ENCODE data around the gene LRP3. TPM values are rescaled to one million over a fixed set of nuclear protein-coding genes. Genes with fewer than 3 reads are reported as not detected.

LRP3 gene
- total RNA-seq, 6 donors from 2014 or later, result 8.2 to 29.7 (median 19.0) TPM

- peaks cover 0 to 29% (median 22%) of the 10 kb centered on the region in 4 donors for H3K27me3 ChIP-seq
- no peaks in the 10 kb centered on the region for H3K36me3 ChIP-seq
- 94 to 97% methylated on average over 1 of the region's 1 CpG for WGBS, 2 donors
- no peak overlapping the region for H3K4me3 ChIP-seq
- DNase-seq (no peak), ATAC-seq (ENCODE audit: low FRiP score in 2 of 2) (no peak)
- no peak overlapping the region for H3K27ac ChIP-seq
- peaks cover 18 to 24% (median 20%) of the 10 kb centered on the region in 4 donors for H3K4me1 ChIP-seq
- H3K9me3 ChIP-seq, result peaks cover 8 to 20% (median 18%) of the 10 kb centered on the region in 4 donors
- TF ChIP-seq, protein P1, sequence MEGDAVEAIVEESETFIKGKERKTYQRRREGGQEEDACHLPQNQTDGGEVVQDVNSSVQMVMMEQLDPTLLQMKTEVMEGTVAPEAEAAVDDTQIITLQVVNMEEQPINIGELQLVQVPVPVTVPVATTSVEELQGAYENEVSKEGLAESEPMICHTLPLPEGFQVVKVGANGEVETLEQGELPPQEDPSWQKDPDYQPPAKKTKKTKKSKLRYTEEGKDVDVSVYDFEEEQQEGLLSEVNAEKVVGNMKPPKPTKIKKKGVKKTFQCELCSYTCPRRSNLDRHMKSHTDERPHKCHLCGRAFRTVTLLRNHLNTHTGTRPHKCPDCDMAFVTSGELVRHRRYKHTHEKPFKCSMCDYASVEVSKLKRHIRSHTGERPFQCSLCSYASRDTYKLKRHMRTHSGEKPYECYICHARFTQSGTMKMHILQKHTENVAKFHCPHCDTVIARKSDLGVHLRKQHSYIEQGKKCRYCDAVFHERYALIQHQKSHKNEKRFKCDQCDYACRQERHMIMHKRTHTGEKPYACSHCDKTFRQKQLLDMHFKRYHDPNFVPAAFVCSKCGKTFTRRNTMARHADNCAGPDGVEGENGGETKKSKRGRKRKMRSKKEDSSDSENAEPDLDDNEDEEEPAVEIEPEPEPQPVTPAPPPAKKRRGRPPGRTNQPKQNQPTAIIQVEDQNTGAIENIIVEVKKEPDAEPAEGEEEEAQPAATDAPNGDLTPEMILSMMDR (IDR thresholded peaks at IDR 0.05), result no peak
- TF ChIP-seq POLR2A (IDR thresholded peaks at IDR 0.05) (no peak), POLR2AphosphoS5 (IDR thresholded peaks at IDR 0.05) (no peak), EP300 (IDR thresholded peaks at IDR 0.05) (no peak)
Measured at GRCh38 chr19:33227870-33228599, 33.9 kb downstream of the LRP3 start.

GRCh38 chr19:33229962-33230361 is 35.8 kb downstream of the LRP3 start:
- H3K27ac ChIP-seq, result no peak overlapping the region
- peaks cover 0 to 23% (median 19%) of the 10 kb centered on the region in 4 donors for H3K27me3 ChIP-seq
- no peak for DNase-seq
- H3K4me3 ChIP-seq, result no peak overlapping the region
- WGBS, 2 donors, result 83 to 84% methylated on average over 5 of the region's 5 CpGs
- no peak for TF ChIP-seq POLR2AphosphoS5 (IDR thresholded peaks at IDR 0.05)
- TF ChIP-seq EP300 (IDR thresholded peaks at IDR 0.05), result no peak
- TF ChIP-seq, protein P1 (IDR thresholded peaks at IDR 0.05), result no peak
- TF ChIP-seq POLR2A (IDR thresholded peaks at IDR 0.05), result no peak
- H3K9me3 ChIP-seq, result peaks cover 8 to 20% (median 18%) of the 10 kb centered on the region in 4 donors
- H3K4me1 ChIP-seq, result peaks cover 18 to 23% (median 20%) of the 10 kb centered on the region in 4 donors
- no peaks in the 10 kb centered on the region for H3K36me3 ChIP-seq
- no peak for ATAC-seq (ENCODE audit: low FRiP score in 2 of 2)

DNA sequence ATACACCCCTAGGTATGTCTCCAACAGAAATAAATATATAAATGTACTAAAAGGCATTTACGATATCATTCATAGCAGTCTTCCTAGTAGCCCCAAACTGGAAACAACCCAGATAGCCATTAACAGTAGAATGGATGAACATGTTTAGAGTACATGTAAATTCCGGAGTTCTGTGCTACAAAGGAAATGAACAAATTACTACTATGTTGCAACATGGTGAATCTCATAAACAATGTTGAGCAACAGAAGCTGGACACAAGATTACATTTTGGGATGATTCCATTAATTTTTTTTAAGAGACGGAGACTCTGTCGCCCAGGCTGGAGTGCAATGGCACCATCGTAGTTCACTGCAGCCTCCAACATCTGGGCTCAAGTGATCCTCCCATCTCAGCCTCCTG is 37.4 kb downstream of the LRP3 start:
- peaks cover 0 to 9% (median 6%) of the 10 kb centered on the region in 4 donors for H3K27me3 ChIP-seq
- no peak overlapping the region for H3K27ac ChIP-seq
- TF ChIP-seq EP300 (IDR thresholded peaks at IDR 0.05), result no peak
- TF ChIP-seq POLR2AphosphoS5 (IDR thresholded peaks at IDR 0.05), result no peak
- TF ChIP-seq, protein P1 (IDR thresholded peaks at IDR 0.05), result no peak
- TF ChIP-seq POLR2A (IDR thresholded peaks at IDR 0.05), result no peak
- no peak for DNase-seq
- H3K36me3 ChIP-seq, result no peaks in the 10 kb centered on the region
- no peak for ATAC-seq (ENCODE audit: low FRiP score in 2 of 2)
- peaks cover 7 to 12% (median 9%) of the 10 kb centered on the region in 4 donors for H3K4me1 ChIP-seq
- WGBS, 2 donors, result 57 to 64% methylated on average over 5 of the region's 5 CpGs
- no peak overlapping the region for H3K4me3 ChIP-seq
- H3K9me3 ChIP-seq, result peaks cover 8 to 20% (median 18%) of the 10 kb centered on the region in 4 donors

DNA sequence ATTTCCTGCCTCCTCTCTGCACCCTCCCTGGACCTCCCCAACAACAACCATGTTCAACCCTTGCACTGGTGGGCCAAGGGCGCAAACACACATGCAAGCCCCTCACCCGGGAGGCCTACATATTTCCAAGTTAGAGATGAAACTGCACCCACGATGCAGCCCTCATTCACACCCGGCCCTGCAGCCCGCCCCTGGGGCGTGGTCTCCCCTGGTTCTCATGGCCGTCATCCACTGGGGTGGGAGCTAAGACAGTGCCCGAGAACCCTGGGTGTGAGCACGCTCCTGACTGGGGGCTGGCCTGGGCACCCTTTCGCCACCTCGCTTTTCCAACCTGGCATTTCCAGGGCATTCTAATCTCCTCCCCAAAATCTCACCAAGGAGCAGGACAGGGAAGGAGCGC is 38.5 kb downstream of the LRP3 start:
- Histone ChIP-seq H3K36me3 (no peaks in the 10 kb centered on the region), H3K4me1 (peaks cover 0 to 6% (median 4%) of the 10 kb centered on the region in 4 donors), H3K27ac (no peak overlapping the region), H3K27me3 (no peaks in the 10 kb centered on the region), H3K9me3 (peaks cover 3 to 14% (median 13%) of the 10 kb centered on the region in 4 donors), H3K4me3 (no peak overlapping the region)
- TF ChIP-seq EP300 (IDR thresholded peaks at IDR 0.05), result no peak
- TF ChIP-seq POLR2A (IDR thresholded peaks at IDR 0.05), result no peak
- TF ChIP-seq POLR2AphosphoS5 (IDR thresholded peaks at IDR 0.05), result no peak
- TF ChIP-seq, protein P1 (IDR thresholded peaks at IDR 0.05), result no peak
- no peak for DNase-seq
- ATAC-seq (ENCODE audit: low FRiP score in 2 of 2), result no peak
- WGBS, 2 donors, result 61 to 74% methylated on average over 11 to 12 of the region's 12 CpGs

Data from upper lobe of left lung (tissue), 6 donors.